Mucosa of descending colon (tissue), 3 donors: Measurements from ENCODE around the gene PPP2R3A. TPM values are rescaled to one million over a fixed set of nuclear protein-coding genes. Genes with fewer than 3 reads are reported as not detected.

Experiments used
- ATAC-seq: fragments of 200-7000 bp; cut with Tn5 transposase; one replicate; pipeline ENCODE4 v1.9.1; 2020; ENCODE audit warnings: mild to moderate bottlenecking, moderate library complexity
- DNase-seq, 3 donors: peaks; one replicate each; pipeline ENCODE4 v3.0.0-alpha.2; 2020
- H3K36me3 ChIP-seq: fragments of 200-600 bp; one replicate; pipeline ENCODE4 v1.8.0; 2021; ENCODE audit warnings: low read depth, mild to moderate bottlenecking
- H3K4me1 ChIP-seq: fragments of 200-600 bp; one replicate; pipeline ENCODE4 v1.8.0; 2021; ENCODE audit warnings: low read depth, mild to moderate bottlenecking
- H3K4me3 ChIP-seq: fragments of 200-600 bp; one replicate; pipeline ENCODE4 v1.8.0; 2021; ENCODE audit warnings: mild to moderate bottlenecking
- H3K9me3 ChIP-seq: fragments of 200-600 bp; one replicate; pipeline ENCODE4 v1.8.0; 2021; ENCODE audit warnings: mild to moderate bottlenecking
- CTCF ChIP-seq: fragments of 200-600 bp; IDR thresholded peaks from one replicate; pipeline ENCODE4 v1.8.0; 2022; ENCODE audit warnings: antibody characterized with exemption, mild to moderate bottlenecking
- intact Hi-C, 2 donors: fragments of 100-400 bp; cut with DNase I in 1 of 2; cut with micrococcal nuclease in 1 of 2; formaldehyde crosslinking; loops; one replicate each; pipeline versions ENCODE4 v1.11.0 to v1.11.1; 2022; cut with DNase I, micrococcal nuclease
- total RNA-seq, 3 donors: library from RNA; stranded (reverse); fragmentation: NEBNext Ultra II Directional in 2 of 3; extraction: Animal tissue kit (Norgen Biotek cat#: 25700) in 2 of 3; gene quantifications; one replicate each; pipeline versions ENCODE4 v1.2.1 to v1.2.4, GENCODE V29; 2021 to 2023
- donor health status: DM: no; HTN: no; CAD: no; lungs with moderate emphysema.
- donor health status: DM: no; HTN: no; CAD: no.
- donor health status: DM: no; HTN: yes; CAD: no.

The PPP2R3A gene
- total RNA-seq, 3 donors from 2014 or later: 16.4 to 33.8 (median 28.5) TPM

- H3K4me3 ChIP-seq: no peak overlapping the region
- H3K4me1 ChIP-seq: no peaks in the 10 kb centered on the region
- intact Hi-C loops: loop anchor here (1.0 to 5.0 kb wide), 2 partner anchors 124 kb away; no protein-coding TSS in a partner anchor
- DNase-seq: no peak
- H3K36me3 ChIP-seq: no peaks in the 10 kb centered on the region
- TF ChIP-seq CTCF: peak; percentile 10
- peak; percentile 50 for ATAC-seq
- H3K9me3 ChIP-seq: no peaks in the 10 kb centered on the region
These were observed 46.9 kb upstream of the PPP2R3A start for GRCh38 chr3:135918600-135918999.

- intact Hi-C loops: no loop called here
- no peak for ATAC-seq
- no peaks in the 10 kb centered on the region for H3K9me3 ChIP-seq
These were observed 45.3 kb upstream of the PPP2R3A start for GRCh38 chr3:135920275-135920674.

GRCh38 chr3:135922903-135923250 is 42.7 kb upstream of the PPP2R3A start:
- no peak for TF ChIP-seq CTCF
- intact Hi-C loops: no loop called here
- ATAC-seq (no peak), DNase-seq (no peak)
- no peaks in the 10 kb centered on the region for H3K9me3 ChIP-seq
- H3K4me1 ChIP-seq: no peaks in the 10 kb centered on the region
- no peaks in the 10 kb centered on the region for H3K36me3 ChIP-seq
- no peak overlapping the region for H3K4me3 ChIP-seq

More at GRCh38 chr3:135920275-135920674, 45.3 kb upstream of the PPP2R3A start:
- no peak overlapping the region for H3K4me3 ChIP-seq
- H3K36me3 ChIP-seq: no peaks in the 10 kb centered on the region
- no peak for DNase-seq
- H3K4me1 ChIP-seq: no peaks in the 10 kb centered on the region
- TF ChIP-seq CTCF: no peak

GRCh38 chr3:135924506-135924905 is 41.0 kb upstream of the PPP2R3A start:
- DNase-seq (no peak), ATAC-seq (no peak)
- TF ChIP-seq CTCF: no peak
- Histone ChIP-seq H3K4me3 (no peak overlapping the region), H3K36me3 (no peaks in the 10 kb centered on the region), H3K9me3 (no peaks in the 10 kb centered on the region), H3K4me1 (no peaks in the 10 kb centered on the region)
- intact Hi-C loops: no loop called here

GRCh38 chr3:135926664-135927063 is 38.9 kb upstream of the PPP2R3A start:
- Histone ChIP-seq H3K4me1 (no peaks in the 10 kb centered on the region), H3K36me3 (no peaks in the 10 kb centered on the region), H3K9me3 (no peaks in the 10 kb centered on the region), H3K4me3 (no peak overlapping the region)
- ATAC-seq: no peak
- TF ChIP-seq CTCF: no peak
- intact Hi-C loops: no loop called here
- DNase-seq: no peak

GRCh38 chr3:135927155-135927554 is 38.4 kb upstream of the PPP2R3A start:
- Histone ChIP-seq H3K4me3 (no peak overlapping the region), H3K36me3 (no peaks in the 10 kb centered on the region), H3K9me3 (no peaks in the 10 kb centered on the region), H3K4me1 (no peaks in the 10 kb centered on the region)
- no peak for ATAC-seq
- no peak for TF ChIP-seq CTCF
- DNase-seq: no peak
- intact Hi-C loops: no loop called here
